MCF 10A (cell line): ENCODE measurements around the gene CCDC106. TPM values are rescaled to one million over a fixed set of nuclear protein-coding genes. Genes with fewer than 3 reads are reported as not detected.

Source experiments
- BruUV-seq: library from RNA; stranded (reverse); fragments of 400-500 nt; replicated peaks from 2 replicates; lab custom pipeline; 2021; lab: Mats Ljungman, UMichigan
- CTCF ChIA-PET: fragments of 300-600 bp; sonication (Branson Sonifier 250); formaldehyde crosslinking; extraction: SDS; loops from one replicate; lab custom pipeline; 2021; ENCODE audit warnings: antibody characterized with exemption, inconsistent platforms; lab: Yijun Ruan, JAX
- POLR2A ChIA-PET: fragments of 300-600, 350-650 bp; sonication (Branson Sonifier 250); formaldehyde crosslinking; extraction: SDS; loops from one replicate; lab custom pipeline; 2020; ENCODE audit warnings: antibody characterized with exemption, inconsistent platforms; lab: Yijun Ruan, JAX
- DNase-seq: peaks from one replicate; pipeline ENCODE4 v3.0.0-alpha.2; 2018; ENCODE audit not compliant: unreplicated experiment
- H3K27ac Mint-ChIP-seq: one replicate; pipeline ENCODE4 v1.8.0; 2022; ENCODE audit warnings: mild to moderate bottlenecking, low read depth, mixed read lengths; ENCODE audit not compliant: unreplicated experiment
- H3K27me3 Mint-ChIP-seq: one replicate; pipeline ENCODE4 v1.8.0; 2022; ENCODE audit warnings: mixed read lengths; ENCODE audit not compliant: insufficient read depth, unreplicated experiment
- H3K36me3 Mint-ChIP-seq: one replicate; pipeline ENCODE4 v1.8.0; 2022; ENCODE audit warnings: mild to moderate bottlenecking, moderate library complexity, mixed read lengths; ENCODE audit not compliant: insufficient read depth, unreplicated experiment
- H3K4me1 Mint-ChIP-seq: one replicate; pipeline ENCODE4 v1.8.0; 2022; ENCODE audit warnings: mixed read lengths; ENCODE audit not compliant: insufficient read depth, unreplicated experiment
- H3K4me3 Mint-ChIP-seq: one replicate; pipeline ENCODE4 v1.8.0; 2022; ENCODE audit warnings: mild to moderate bottlenecking, moderate library complexity, mixed read lengths; ENCODE audit not compliant: unreplicated experiment
- H3K9me3 Mint-ChIP-seq: one replicate; pipeline ENCODE4 v1.8.0; 2022; ENCODE audit warnings: mixed read lengths; ENCODE audit not compliant: unreplicated experiment
- CTCF ChIP-seq: fragments of 200-600 bp; IDR thresholded peaks from one replicate; pipeline ENCODE4 v1.8.0; 2022; ENCODE audit warnings: antibody characterized with exemption, mild to moderate bottlenecking; ENCODE audit not compliant: unreplicated experiment
- intact Hi-C: fragments of 100-400 bp; cut with micrococcal nuclease; formaldehyde crosslinking; loops from 2 replicates; pipeline ENCODE4 v1.14.1; 2022
- total RNA-seq: library from RNA; stranded (reverse); gene quantifications from 2 replicates; pipeline ENCODE4 v1.2.3, GENCODE V29; 2022

Gene CCDC106
- total RNA-seq, 1 experiment from 2014 or later, result 2.5 TPM

- Mint-ChIP-seq H3K4me3 (peak overlapping the region; percentile 60), H3K9me3 (no peaks in the 10 kb centered on the region), H3K36me3 (peaks cover 43% of the 10 kb centered on the region), H3K4me1 (peaks cover 5% of the 10 kb centered on the region), H3K27ac (no peak overlapping the region), H3K27me3 (no peaks in the 10 kb centered on the region)
- POLR2A ChIA-PET, result interaction anchor here (0.9 to 1.1 kb wide), 2 partner anchors 13 to 27 kb away, joined by 3 read pairs; no protein-coding TSS in a partner anchor
- no TSS peak for BruUV-seq
- CTCF ChIA-PET, result interaction anchor here (0.6 to 1.3 kb wide), 7 partner anchors 10 to 1178 kb away, joined by 3 to 5 read pairs (median 4); no protein-coding TSS in a partner anchor
- intact Hi-C loops, result no loop called here
- no peak for DNase-seq
- no peak for TF ChIP-seq CTCF
Observed at GRCh38 chr19:55648585-55649267, 714 bp downstream of the CCDC106 start.

GRCh38 chr19:55649268-55650125, 1.5 kb downstream of the CCDC106 start:
- Mint-ChIP-seq H3K36me3 (peaks cover 42% of the 10 kb centered on the region), H3K4me1 (peaks cover 2% of the 10 kb centered on the region), H3K4me3 (peak overlapping the region; percentile 40), H3K9me3 (no peaks in the 10 kb centered on the region), H3K27ac (no peak overlapping the region), H3K27me3 (no peaks in the 10 kb centered on the region)
- ChIA-PET POLR2A (interaction anchor here (0.9 kb wide), 1 partner anchor 14 kb away, joined by 3 read pairs; no protein-coding TSS in a partner anchor), CTCF (interaction anchor here (0.6 to 1.3 kb wide), 6 partner anchors 16 to 1179 kb away, joined by 3 to 5 read pairs (median 4); no protein-coding TSS in a partner anchor)
- no peak for TF ChIP-seq CTCF
- no peak for DNase-seq
- no TSS peak for BruUV-seq
- intact Hi-C loops, result no loop called here

- no peaks in the 10 kb centered on the region for H3K27me3 Mint-ChIP-seq
- H3K4me3 Mint-ChIP-seq, result no peak overlapping the region
- H3K9me3 Mint-ChIP-seq, result no peaks in the 10 kb centered on the region
- POLR2A ChIA-PET, result no interaction called here
- CTCF ChIA-PET, result interaction anchor here (0.6 to 0.7 kb wide), 2 partner anchors 17 to 182 kb away, joined by 3 to 4 read pairs; no protein-coding TSS in a partner anchor
- H3K4me1 Mint-ChIP-seq, result no peaks in the 10 kb centered on the region
- intact Hi-C loops, result no loop called here
- H3K27ac Mint-ChIP-seq, result no peak overlapping the region
- BruUV-seq, result no TSS peak
- peaks cover 39% of the 10 kb centered on the region for H3K36me3 Mint-ChIP-seq
- DNase-seq, result no peak
- no peak for TF ChIP-seq CTCF
Observed at GRCh38 chr19:55650126-55650557, 2.1 kb downstream of the CCDC106 start.
